C4-2B (cell line): ENCODE results near the gene LRFN4.

Source experiments
- H3K27ac ChIP-seq: fragments of 450-650 bp; 2 replicates; pipeline ENCODE4 v1.5.1; 2017
- ZFX ChIP-seq: fragments of 450-650 bp; IDR thresholded peaks from 2 replicates; pipeline ENCODE4 v1.6.1; 2017
- TF ChIP-seq, protein P1 (sequence below): fragments of 450-650 bp; conservative IDR thresholded peaks from 2 replicates; pipeline ENCODE4 v1.5.1; 2017; ENCODE audit warnings: mild to moderate bottlenecking

The LRFN4 gene

DNA sequence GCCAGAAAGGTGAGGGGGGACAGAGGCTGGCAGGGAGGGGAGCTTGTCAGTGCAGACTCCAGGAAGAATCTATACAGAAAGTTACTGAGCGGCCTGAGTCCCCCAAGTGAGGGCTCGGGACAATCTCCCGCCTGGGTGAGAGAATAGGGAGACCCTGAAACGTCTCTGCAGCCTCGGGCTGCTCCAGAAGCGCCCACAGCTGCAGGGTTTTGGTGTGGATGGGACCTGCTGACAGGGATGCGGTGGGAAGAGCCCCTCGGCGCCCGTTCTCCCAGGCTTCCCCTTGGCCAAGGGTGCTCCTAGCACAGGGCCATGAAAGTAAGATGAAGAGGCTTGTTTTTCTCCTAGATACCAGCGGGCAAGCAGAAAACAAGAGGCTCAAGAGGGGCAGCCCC is 14.4 kb upstream of the LRFN4 start:
- no peak for TF ChIP-seq ZFX
- TF ChIP-seq, protein P1, sequence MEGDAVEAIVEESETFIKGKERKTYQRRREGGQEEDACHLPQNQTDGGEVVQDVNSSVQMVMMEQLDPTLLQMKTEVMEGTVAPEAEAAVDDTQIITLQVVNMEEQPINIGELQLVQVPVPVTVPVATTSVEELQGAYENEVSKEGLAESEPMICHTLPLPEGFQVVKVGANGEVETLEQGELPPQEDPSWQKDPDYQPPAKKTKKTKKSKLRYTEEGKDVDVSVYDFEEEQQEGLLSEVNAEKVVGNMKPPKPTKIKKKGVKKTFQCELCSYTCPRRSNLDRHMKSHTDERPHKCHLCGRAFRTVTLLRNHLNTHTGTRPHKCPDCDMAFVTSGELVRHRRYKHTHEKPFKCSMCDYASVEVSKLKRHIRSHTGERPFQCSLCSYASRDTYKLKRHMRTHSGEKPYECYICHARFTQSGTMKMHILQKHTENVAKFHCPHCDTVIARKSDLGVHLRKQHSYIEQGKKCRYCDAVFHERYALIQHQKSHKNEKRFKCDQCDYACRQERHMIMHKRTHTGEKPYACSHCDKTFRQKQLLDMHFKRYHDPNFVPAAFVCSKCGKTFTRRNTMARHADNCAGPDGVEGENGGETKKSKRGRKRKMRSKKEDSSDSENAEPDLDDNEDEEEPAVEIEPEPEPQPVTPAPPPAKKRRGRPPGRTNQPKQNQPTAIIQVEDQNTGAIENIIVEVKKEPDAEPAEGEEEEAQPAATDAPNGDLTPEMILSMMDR: no peak
- peak overlapping the region; percentile 96 for H3K27ac ChIP-seq

DNA sequence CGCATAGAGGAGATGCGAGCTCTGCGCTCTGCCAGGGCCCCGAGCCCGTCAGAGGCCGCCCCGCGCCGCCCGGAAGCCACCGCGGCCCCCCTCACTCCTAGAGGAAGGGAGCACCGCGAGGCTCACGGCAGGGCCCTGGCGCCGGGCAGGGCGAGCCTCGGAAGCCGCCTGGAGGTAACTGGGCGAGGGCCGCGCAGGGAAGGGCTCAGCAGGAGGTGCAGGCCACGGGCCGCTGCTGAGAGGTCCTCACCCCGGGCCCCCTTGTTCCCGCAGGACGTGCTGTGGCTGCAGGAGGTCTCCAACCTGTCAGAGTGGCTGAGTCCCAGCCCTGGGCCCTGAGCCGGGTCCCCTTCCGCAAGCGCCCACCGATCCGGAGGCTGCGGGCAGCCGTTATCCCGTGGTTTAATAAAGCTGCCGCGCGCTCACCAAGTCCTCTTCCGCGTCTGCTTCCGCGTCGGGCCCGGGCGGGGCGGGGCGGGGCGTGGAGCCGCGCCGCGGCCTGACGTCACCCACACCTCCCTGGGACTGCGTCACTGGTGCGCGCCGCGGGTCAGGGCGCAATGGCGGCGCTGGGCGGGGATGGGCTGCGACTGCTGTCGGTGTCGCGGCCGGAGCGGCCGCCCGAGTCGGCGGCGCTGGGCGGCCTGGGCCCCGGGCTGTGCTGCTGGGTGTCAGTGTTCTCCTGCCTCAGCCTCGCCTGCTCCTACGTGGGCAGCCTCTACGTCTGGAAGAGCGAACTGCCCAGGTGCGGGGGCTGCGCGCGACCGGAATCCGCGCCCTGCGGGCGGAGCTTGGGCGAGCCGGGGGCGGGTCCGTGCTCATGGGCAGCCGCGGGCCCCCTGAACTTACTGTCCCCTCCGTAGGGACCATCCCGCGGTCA is 13.7 kb upstream of the LRFN4 start, which contains the start of gene RCE1:
RCE1 (plus strand) TSS at position 546 of the 880 bp plus-strand sequence; CDS start at position 561, 15 bp downstream.
- TF ChIP-seq ZFX: peak; percentile 95; the same call in 1 of the 2 replicates
- TF ChIP-seq, protein P1: no peak
- H3K27ac ChIP-seq: peak within 1 kb of the TSS; percentile 96

- TF ChIP-seq, protein P1: no peak
- no peak for TF ChIP-seq ZFX
- peak overlapping the region; percentile 96 for H3K27ac ChIP-seq
These were observed 12.9 kb upstream of the LRFN4 start for GRCh38 chr11:66843776-66844495.

DNA sequence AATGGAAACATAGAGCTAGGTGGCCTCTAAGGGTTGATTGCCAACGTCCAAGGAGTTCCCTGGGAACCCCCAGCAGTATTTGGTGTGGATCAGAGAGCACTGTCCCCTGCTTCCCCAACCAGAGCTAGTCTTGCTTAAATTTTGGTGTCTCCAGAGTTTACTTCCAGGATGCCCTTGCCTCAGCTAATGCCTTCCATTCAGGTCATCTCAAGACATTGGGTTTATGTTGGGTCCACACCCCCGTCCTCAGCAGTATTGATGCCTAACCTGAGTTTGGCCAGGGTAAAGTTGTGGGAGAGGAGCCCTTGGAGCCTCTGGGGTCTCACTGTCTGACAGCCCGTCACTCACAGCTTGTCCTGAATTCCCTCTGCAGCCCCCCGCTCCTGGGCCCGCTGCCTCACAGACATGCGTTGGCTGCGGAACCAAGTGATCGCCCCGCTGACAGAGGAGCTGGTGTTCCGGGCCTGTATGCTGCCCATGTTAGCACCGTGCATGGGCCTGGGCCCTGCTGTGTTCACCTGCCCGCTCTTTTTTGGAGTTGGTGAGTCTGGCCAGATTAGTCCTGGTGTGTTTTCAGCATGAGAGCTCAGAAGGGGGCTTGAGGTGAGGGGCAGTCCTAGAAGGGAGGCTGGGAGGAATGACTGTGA is 12.2 kb upstream of the LRFN4 start:
- H3K27ac ChIP-seq: peak overlapping the region; percentile 96; the same call in 1 of the 2 replicates

GRCh38 chr11:66845143-66845875 is 11.6 kb upstream of the LRFN4 start:
- no peak overlapping the region for H3K27ac ChIP-seq
- TF ChIP-seq ZFX: no peak
- TF ChIP-seq, protein P1: no peak

More for the DNA sequence above, 12.2 kb upstream of the LRFN4 start:
- TF ChIP-seq, protein P1: no peak
- TF ChIP-seq ZFX: no peak

DNA sequence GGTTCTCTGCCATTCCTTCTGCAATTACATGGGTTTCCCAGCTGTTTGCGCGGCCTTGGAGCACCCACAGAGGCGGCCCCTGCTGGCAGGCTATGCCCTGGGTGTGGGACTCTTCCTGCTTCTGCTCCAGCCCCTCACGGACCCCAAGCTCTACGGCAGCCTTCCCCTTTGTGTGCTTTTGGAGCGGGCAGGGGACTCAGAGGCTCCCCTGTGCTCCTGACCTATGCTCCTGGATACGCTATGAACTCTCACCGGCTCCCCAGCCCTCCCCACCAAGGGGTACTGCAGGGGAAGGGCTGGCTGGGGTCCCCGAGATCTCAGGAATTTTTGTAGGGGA is 11.0 kb upstream of the LRFN4 start:
- TF ChIP-seq ZFX: no peak
- TF ChIP-seq, protein P1: no peak
- H3K27ac ChIP-seq: no peak overlapping the region
